Immature natural killer cell (primary cell): Measurements from ENCODE around the gene PRDM2. TPM values are rescaled to one million over a fixed set of nuclear protein-coding genes. Genes with fewer than 3 reads are reported as not detected.

Source experiments
- DNase-seq, 3 donors: peaks; one replicate each; pipeline ENCODE4 v3.0.0; 2022; ENCODE audit warnings: mixed read lengths in 1 of 3
- H3K27ac Mint-ChIP-seq, 6 donors: one replicate each; pipeline ENCODE4 v1.8.0; 2020; ENCODE audit warnings: mixed read lengths in 6 of 6, mild to moderate bottlenecking in 5 of 6, inconsistent platforms in 4 of 6, moderate library complexity in 3 of 6
- H3K27me3 Mint-ChIP-seq, 3 donors: one replicate each; pipeline ENCODE4 v1.8.0; 2020 to 2021; ENCODE audit warnings: low read depth in 3 of 3, mild to moderate bottlenecking in 3 of 3, mixed read lengths in 3 of 3, moderate library complexity in 3 of 3, inconsistent platforms in 1 of 3
- H3K36me3 Mint-ChIP-seq, 3 donors: one replicate each; pipeline ENCODE4 v1.8.0; 2020; ENCODE audit warnings: mixed read lengths in 3 of 3, inconsistent platforms in 2 of 3, mild to moderate bottlenecking in 2 of 3
- H3K4me1 Mint-ChIP-seq, 2 donors: one replicate each; pipeline ENCODE4 v1.8.0; 2020; ENCODE audit warnings: inconsistent platforms in 2 of 2, mild to moderate bottlenecking in 2 of 2, mixed read lengths in 2 of 2, moderate library complexity in 1 of 2
- H3K4me3 Mint-ChIP-seq, 5 donors: one replicate each; pipeline ENCODE4 v1.8.0; 2020; ENCODE audit warnings: mild to moderate bottlenecking in 5 of 5, mixed read lengths in 5 of 5, inconsistent platforms in 3 of 5, moderate library complexity in 3 of 5
- H3K9me3 Mint-ChIP-seq, 6 donors: one replicate each; pipeline ENCODE4 v1.8.0; 2020; ENCODE audit warnings: mild to moderate bottlenecking in 6 of 6, mixed read lengths in 6 of 6, inconsistent platforms in 4 of 6, moderate library complexity in 3 of 6
- polyA plus RNA-seq, 3 donors: library from polyadenylated mRNA; unstranded; fragments of 300-500 nt; fragmentation: Illumina TruSeq; gene quantifications; one replicate each; pipeline ENCODE4 v1.2.3, GENCODE V29; 2021

The PRDM2 gene
- polyA plus RNA-seq, 3 donors from 2014 or later = 9.6 to 34.1 (median 10.8) TPM

DNA sequence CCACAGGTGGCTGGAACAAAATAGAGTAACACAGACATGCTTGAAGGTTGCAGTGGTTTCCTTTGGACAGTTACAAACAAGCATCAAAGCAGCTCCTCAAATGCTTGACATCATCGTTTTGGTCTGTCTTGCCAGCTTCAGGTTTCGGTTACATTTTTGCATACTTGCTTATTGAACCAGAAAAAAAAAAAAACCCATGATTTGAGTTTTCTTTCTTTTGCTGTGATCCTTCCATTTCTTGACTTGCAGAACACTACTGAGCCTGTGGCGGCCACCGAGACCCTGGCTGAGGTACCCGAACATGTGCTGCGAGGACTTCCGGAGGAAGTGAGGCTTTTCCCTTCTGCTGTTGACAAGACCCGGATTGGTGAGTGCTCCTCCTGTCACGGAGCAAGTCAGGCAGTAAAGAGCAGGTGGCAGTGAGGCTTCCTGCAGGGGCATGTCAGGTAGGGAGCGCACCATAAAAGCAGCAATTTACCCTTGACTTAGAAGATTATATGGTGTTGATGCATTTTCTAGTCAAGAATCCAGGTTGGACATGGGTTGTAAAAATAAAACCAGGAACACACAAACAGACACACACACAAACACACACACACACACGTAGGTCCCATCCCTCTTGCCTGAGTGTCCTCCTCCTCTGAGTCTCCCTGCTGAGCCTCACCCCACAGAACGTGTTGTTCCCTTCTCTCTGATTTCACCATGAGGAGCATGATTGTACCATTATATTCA is 30.9 kb downstream of the PRDM2 start:
- Mint-ChIP-seq H3K27ac (peak overlapping the region; percentile 94 to 100 (median 98)), H3K4me1 (peaks cover 67 to 76% of the 10 kb centered on the region in 2 donors), H3K27me3 (peaks cover 4 to 12% (median 12%) of the 10 kb centered on the region in 3 donors), H3K9me3 (no peaks in the 10 kb centered on the region), H3K4me3 (peak overlapping the region; percentile 85 to 91 (median 87)), H3K36me3 (no peaks in the 10 kb centered on the region)
- DNase-seq = peak; percentile 79 to 83 (median 83)

DNA sequence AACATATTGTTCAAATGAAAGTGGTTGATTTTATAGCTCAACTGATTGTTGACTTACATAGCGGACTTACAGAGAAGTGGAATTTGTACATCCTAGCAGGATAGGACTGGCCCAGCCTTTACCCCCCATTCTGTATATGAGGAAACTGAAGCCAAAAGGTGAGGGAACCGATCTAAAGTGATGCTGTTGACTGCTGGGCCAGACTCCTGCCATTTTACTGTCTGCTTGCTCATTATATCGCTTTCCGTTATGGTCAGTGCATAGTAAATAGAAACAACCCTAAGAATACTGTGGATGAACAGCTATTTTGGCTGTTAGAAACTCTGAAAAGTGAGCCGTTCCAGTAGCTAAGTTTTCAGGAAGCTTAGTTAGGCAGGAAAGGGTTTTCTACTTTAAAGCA is 31.9 kb downstream of the PRDM2 start:
- Mint-ChIP-seq H3K4me1 (peaks cover 64 to 73% of the 10 kb centered on the region in 2 donors), H3K27ac (peak overlapping the region; percentile 94 to 100 (median 98)), H3K9me3 (no peaks in the 10 kb centered on the region), H3K4me3 (peak overlapping the region; percentile 40 to 88 (median 86)), H3K36me3 (no peaks in the 10 kb centered on the region), H3K27me3 (peaks cover 3 to 12% (median 10%) of the 10 kb centered on the region in 3 donors)
- no peak for DNase-seq

DNA sequence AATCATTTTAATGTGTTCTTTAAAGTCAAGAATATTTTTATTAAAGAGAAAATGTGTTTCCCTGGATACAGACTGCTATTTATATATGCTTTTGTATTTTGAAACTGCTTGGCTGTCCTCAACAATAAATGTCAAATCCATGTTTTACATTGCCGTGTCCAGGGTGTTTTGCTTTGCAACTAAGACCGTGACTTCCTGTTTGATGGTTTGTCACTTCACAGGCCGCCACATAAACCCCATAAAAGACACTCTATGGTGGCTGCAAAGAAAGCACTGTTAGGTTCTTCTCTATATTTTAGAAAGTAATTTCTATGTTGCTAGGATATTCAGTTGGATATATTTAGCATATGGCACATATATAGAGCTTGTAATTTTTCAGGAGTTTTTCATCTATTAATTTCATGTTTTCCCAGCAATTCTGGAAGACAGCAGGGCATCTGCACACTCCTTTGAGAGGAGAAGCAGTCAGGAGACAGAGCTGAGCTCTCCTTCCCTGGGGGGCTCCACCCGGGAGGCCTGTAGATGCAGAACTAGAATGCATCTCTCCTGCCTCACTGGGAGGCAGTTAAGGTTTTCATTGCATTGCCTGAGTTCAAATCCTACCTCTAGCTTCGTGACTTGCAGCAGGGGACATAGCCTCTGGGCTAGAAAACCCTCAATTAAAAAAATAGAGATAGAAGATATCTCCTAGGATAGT is 33.1 kb downstream of the PRDM2 start:
- peaks cover 64 to 73% of the 10 kb centered on the region in 2 donors for H3K4me1 Mint-ChIP-seq
- H3K27me3 Mint-ChIP-seq = peaks cover 3 to 12% (median 10%) of the 10 kb centered on the region in 3 donors
- H3K36me3 Mint-ChIP-seq = no peaks in the 10 kb centered on the region
- peak overlapping the region; percentile 91 to 100 (median 98) for H3K27ac Mint-ChIP-seq
- no peaks in the 10 kb centered on the region for H3K9me3 Mint-ChIP-seq
- H3K4me3 Mint-ChIP-seq = peak overlapping the region; percentile 66 to 88 (median 80)
- DNase-seq = peak; percentile 57 to 62 (median 60)

DNA sequence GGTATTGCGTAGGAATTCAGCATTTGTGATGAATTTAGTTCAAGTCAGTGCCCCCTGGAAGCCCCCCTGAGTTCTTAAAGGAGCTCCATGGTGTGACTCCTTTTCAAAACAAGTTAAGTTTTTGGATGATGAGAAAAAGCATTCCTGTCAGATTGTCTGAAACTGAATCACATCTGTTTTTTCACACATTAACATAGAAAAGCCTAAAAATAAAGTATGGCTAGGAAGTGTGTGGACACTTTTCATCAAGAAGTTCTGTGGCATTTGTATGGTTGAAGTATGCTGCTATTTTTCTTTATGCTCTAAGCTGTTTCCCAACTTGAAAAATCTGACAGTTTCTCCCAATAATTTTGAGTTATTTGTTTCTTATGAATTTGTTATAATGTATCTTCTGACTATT is 33.7 kb downstream of the PRDM2 start:
- H3K27ac Mint-ChIP-seq = peak overlapping the region; percentile 91 to 100 (median 98)
- no peaks in the 10 kb centered on the region for H3K36me3 Mint-ChIP-seq

DNA sequence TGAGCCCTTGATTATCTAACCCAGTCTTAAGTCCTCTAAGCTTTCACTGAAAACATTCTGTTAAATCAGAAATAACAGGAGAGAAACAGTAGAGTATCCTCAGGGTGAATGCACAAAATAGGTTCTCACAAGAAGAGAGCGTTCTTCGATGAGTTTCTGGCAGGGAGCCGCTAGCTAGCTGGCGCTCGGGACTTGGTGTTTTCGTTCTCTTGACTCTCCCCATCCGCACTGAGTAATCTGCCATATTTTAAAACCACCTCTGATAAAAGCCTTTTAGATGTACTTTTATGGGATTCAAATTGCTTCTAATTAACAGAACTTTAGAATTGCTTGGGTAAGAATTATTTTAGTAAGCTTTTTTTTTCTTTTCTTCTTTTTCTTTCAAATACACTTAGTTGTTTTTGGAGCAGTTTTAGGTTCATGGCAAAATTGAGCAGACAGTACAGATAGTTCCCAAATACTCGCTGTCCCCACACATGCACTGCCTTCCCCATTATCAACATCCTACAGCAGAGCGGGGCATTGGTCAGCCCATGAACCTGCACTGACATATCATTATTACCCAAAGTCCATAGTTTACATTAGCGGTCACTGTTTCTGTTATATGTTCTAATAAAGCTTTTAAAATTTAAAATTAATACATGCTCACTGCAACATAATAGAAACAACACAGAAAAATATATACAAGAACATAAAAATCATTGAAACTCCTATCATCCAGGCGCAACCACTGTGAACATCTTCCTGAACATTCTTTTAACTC is 35.4 kb downstream of the PRDM2 start:
- DNase-seq = no peak
- peak overlapping the region in 2 of 5 donors; percentile 21 to 28 for H3K4me3 Mint-ChIP-seq
- no peaks in the 10 kb centered on the region for H3K9me3 Mint-ChIP-seq
- H3K4me1 Mint-ChIP-seq = peaks cover 52 to 61% of the 10 kb centered on the region in 2 donors
- peaks cover 3 to 10% (median 6%) of the 10 kb centered on the region in 3 donors for H3K27me3 Mint-ChIP-seq
- peak overlapping the region; percentile 77 to 100 (median 87) for H3K27ac Mint-ChIP-seq
- peaks cover 0 to 4% (median 0%) of the 10 kb centered on the region in 3 donors for H3K36me3 Mint-ChIP-seq

More for the DNA sequence above, 33.7 kb downstream of the PRDM2 start:
- no peaks in the 10 kb centered on the region for H3K9me3 Mint-ChIP-seq
- DNase-seq = no peak
- H3K27me3 Mint-ChIP-seq = peaks cover 3 to 12% (median 10%) of the 10 kb centered on the region in 3 donors
- H3K4me1 Mint-ChIP-seq = peaks cover 64 to 72% of the 10 kb centered on the region in 2 donors
- peak overlapping the region; percentile 66 to 88 (median 80) for H3K4me3 Mint-ChIP-seq

DNA sequence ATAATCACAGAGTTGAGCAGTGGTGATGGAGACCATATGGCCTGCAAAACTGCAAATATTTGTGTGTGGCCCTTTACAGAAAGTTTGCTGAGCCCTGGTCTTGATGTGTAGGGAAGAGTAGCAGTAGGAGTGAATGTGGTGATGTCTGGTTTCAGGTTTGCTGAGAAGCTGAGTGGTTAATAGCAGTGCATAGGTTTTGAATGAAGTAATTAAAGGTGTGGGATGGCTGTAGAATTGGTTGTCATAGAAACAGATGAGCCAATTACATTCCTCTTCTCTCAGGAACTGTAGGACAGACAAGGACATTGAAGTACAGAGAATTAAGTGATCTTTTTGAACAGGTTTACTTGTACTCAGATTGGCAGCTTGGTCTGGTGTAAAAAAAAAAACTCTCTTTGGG is 37.4 kb downstream of the PRDM2 start:
- no peaks in the 10 kb centered on the region for H3K9me3 Mint-ChIP-seq
- DNase-seq = no peak
- H3K36me3 Mint-ChIP-seq = peaks cover 0 to 9% (median 0%) of the 10 kb centered on the region in 3 donors
- no peak overlapping the region for H3K4me3 Mint-ChIP-seq
- H3K27ac Mint-ChIP-seq = peak overlapping the region in 2 of 6 donors; percentile 14 to 67
- H3K27me3 Mint-ChIP-seq = peaks cover 0 to 6% (median 2%) of the 10 kb centered on the region in 3 donors
- peaks cover 32 to 42% of the 10 kb centered on the region in 2 donors for H3K4me1 Mint-ChIP-seq

DNA sequence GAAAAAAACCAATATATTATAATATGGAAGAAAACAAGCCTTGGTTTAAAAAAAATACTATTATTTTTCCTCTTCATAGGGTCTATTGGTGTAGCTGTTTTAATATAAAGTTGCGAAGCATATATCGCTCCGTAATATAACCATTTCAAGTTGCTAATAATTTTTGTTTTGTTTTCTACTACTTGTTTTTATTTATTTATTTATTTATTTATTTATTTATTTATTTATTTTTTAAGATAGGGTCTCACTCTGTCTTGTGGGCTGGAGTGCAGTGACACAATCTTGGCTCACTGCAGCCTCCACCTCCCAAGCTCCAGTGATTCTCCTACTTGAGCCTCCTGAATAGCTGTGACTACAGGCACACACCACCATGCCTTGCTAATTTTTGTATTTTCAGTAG is 46.4 kb downstream of the PRDM2 start:
- DNase-seq = no peak
- Mint-ChIP-seq H3K27me3 (peaks cover 7 to 19% (median 12%) of the 10 kb centered on the region in 3 donors), H3K4me3 (no peak overlapping the region), H3K36me3 (peaks cover 3 to 14% (median 13%) of the 10 kb centered on the region in 3 donors), H3K9me3 (no peaks in the 10 kb centered on the region), H3K4me1 (peaks cover 24 to 32% of the 10 kb centered on the region in 2 donors), H3K27ac (no peak overlapping the region)

DNA sequence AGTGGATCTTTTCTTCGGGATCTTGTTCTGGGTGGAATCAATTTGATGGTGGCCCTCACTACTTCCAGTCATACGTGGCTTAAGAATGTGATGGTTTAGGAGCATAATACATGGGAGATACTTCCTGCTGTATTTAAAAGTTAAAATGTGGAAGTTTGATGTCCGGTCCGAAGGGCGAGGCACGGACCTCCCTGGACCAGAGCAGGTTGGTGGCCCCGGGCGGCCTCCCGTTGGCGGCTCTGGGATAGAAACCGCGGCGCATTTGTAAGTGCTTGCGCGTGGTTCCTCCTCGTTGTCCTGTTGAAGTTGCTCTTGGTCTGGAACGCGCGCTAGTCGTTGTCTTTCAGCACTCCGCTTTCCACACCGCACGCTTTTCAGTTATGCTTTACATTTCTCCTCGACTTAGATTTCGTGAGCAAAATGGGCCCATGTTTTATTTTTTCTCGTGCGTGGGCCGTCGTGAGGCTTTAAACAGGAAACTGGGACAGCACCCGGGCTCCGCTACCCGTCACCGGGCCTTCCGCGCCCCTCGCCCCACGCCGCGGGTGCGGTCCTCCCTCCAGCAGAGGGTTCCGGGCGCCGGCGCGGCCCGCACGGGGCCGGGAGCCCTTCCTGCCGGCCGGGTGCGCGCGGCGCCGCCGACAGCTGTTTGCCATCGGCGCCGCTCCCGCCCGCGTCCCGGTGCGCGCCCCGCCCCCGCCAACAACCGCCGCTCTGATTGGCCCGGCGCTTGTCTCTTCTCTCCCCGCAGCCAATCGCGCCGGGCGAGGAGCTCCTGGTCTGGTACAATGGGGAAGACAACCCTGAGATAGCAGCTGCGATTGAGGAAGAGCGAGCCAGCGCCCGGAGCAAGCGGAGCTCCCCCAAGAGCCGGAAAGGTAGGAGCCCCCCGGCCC is 48.9 kb downstream of the PRDM2 start:
- DNase-seq = peak; percentile 97
- no peaks in the 10 kb centered on the region for H3K9me3 Mint-ChIP-seq
- peaks cover 49 to 57% of the 10 kb centered on the region in 2 donors for H3K4me1 Mint-ChIP-seq
- peak overlapping the region; percentile 89 to 97 (median 96) for H3K27ac Mint-ChIP-seq
- peak overlapping the region; percentile 90 to 98 (median 93) for H3K4me3 Mint-ChIP-seq
- peaks cover 7 to 25% (median 12%) of the 10 kb centered on the region in 3 donors for H3K27me3 Mint-ChIP-seq
- H3K36me3 Mint-ChIP-seq = peaks cover 0 to 8% (median 5%) of the 10 kb centered on the region in 3 donors

DNA sequence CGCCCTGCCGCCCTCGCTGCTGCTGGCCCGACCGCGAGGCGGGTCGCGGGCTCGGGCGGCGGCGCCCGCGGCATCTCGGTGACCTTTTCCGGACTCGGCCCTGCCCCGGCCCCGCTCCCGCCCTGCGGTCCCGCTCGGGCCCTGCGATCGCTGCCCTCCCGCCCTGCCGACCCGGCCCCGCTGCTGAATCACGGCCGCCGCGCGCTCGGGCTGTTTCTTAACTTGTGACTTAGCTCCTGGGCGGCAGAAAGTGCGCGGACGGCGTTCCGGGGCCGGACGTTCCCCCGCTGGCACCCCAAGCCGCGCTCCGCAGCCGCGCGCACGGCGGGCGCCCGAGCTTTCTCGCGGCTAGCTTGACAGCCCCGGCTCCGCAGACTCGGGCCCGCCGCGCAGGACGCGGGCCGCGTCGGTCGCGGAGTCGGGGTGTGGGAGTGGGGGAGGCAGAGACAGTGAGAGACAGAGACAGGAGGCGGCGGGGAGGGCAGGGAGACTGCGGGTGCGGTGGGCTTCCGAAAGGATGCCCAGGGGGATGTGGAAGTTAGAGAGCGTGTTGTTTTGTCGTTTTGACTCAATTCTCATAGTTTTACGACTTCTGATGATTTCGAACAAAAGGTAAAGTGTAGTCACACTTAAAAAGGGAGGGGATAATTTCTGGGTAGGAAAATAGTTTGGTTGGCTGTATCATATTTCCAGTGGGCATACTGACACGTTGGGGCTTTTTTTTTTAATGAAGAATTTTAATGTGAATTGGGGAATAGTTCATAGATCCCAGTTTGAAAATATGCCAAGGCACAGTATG is 49.8 kb downstream of the PRDM2 start:
- peak overlapping the region; percentile 86 to 97 (median 95) for H3K27ac Mint-ChIP-seq
- DNase-seq = peak in 1 of 3 donors; percentile 71
- peaks cover 0 to 4% (median 3%) of the 10 kb centered on the region in 3 donors for H3K36me3 Mint-ChIP-seq
- peaks cover 7 to 25% (median 12%) of the 10 kb centered on the region in 3 donors for H3K27me3 Mint-ChIP-seq
- H3K4me1 Mint-ChIP-seq = peaks cover 58 to 66% of the 10 kb centered on the region in 2 donors
- H3K9me3 Mint-ChIP-seq = no peaks in the 10 kb centered on the region
- peak overlapping the region; percentile 98 for H3K4me3 Mint-ChIP-seq

DNA sequence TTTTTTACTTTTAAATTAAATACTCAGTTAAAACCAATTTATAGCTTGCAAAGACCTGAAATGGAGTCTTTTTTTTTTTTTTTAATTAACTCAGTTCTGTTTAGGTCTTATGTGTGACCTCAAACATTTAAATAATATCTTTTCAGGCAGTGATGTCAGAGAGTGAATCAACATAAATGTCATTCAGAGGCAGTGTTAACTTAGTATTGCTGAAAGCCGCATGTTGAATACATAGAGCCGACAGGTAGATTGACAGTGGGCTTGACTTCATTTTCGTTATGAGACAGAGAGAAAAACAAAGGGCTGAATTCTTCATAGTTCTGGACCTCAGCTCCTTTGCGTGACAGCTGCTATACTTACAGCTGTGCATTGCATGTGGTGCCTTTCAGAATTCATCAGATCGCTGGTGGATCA is 51.5 kb downstream of the PRDM2 start:
- H3K27ac Mint-ChIP-seq = no peak overlapping the region
- DNase-seq = no peak
- H3K9me3 Mint-ChIP-seq = no peaks in the 10 kb centered on the region
- H3K4me3 Mint-ChIP-seq = peak overlapping the region; percentile 19 to 60 (median 43)
- H3K27me3 Mint-ChIP-seq = peaks cover 7 to 25% (median 12%) of the 10 kb centered on the region in 3 donors
- no peaks in the 10 kb centered on the region for H3K36me3 Mint-ChIP-seq
- peaks cover 70 to 79% of the 10 kb centered on the region in 2 donors for H3K4me1 Mint-ChIP-seq

DNA sequence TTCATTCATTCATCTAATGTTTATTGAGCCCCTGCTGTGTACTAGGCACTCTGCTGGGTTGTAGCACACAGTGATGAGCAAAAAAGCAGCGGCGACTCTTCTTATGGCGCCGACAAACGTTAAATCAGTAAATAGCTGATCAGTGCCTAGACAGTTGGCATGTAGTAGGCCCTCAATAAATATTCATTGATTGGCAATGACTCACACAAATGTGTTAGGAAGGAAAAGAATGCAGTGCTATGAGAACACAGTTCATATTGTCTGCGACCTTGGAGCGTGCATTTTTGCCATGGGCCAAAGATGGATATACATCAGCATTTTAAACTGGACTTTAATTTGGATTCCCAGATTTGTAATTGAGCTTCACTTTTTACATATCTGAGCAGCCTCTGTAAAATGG is 52.0 kb downstream of the PRDM2 start:
- DNase-seq = no peak
- Mint-ChIP-seq H3K36me3 (no peaks in the 10 kb centered on the region), H3K4me3 (peak overlapping the region in 3 of 5 donors; percentile 13 to 58 (median 43)), H3K27me3 (peaks cover 7 to 25% (median 12%) of the 10 kb centered on the region in 3 donors), H3K4me1 (peaks cover 75 to 85% of the 10 kb centered on the region in 2 donors), H3K27ac (peak overlapping the region in 5 of 6 donors; percentile 32 to 71 (median 32)), H3K9me3 (no peaks in the 10 kb centered on the region)

DNA sequence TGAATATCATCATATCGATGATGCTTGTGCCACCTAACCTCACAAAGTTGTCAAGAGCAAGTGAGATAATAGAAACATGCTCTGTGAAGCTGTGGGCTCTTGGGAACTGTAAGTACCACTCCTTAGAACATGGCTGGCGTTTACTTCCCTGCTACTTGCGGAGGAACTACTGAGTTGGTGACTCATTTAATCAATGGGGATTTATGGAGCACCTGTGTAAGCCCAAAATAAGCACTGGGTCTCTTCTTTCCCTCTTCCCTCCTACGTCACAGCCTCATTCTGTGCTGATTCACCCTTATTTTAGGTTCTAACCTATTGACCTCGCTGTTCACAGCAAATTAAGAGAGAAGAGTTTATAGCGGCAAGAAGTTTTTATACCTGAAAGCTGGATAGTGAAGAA is 52.9 kb downstream of the PRDM2 start:
- Mint-ChIP-seq H3K4me3 (peak overlapping the region; percentile 13 to 61 (median 23)), H3K27ac (peak overlapping the region; percentile 3 to 69 (median 25)), H3K36me3 (no peaks in the 10 kb centered on the region), H3K27me3 (peaks cover 7 to 25% (median 12%) of the 10 kb centered on the region in 3 donors), H3K4me1 (peaks cover 84 to 93% of the 10 kb centered on the region in 2 donors), H3K9me3 (no peaks in the 10 kb centered on the region)
- no peak for DNase-seq
